Measurements from ENCODE around the gene USH2A. TPM values are rescaled to one million over a fixed set of nuclear protein-coding genes. Genes with fewer than 3 reads are reported as not detected.

The USH2A gene
- total RNA-seq, 1 donor from 2014 or later = not detected

- DNase-seq (ENCODE audit: low read depth) = no peak
- H3K4me3 ChIP-seq (ENCODE audit: low read depth, low read length) = no peak overlapping the region
- TF ChIP-seq CTCF (conservative IDR thresholded peaks at IDR 0.05; ENCODE audit: low read depth, low read length) = no peak
Measured at GRCh38 chr1:216200941-216201340, 222.3 kb downstream of the USH2A start.

- TF ChIP-seq CTCF (conservative IDR thresholded peaks at IDR 0.05; ENCODE audit: low read depth, low read length) = no peak
Measured at GRCh38 chr1:216194721-216195120, 228.5 kb downstream of the USH2A start.

GRCh38 chr1:216193839-216194443 is 229.3 kb downstream of the USH2A start:
- no peak for DNase-seq (ENCODE audit: low read depth)
- peak; percentile 49 for TF ChIP-seq CTCF (conservative IDR thresholded peaks at IDR 0.05; ENCODE audit: low read depth, low read length)

More at GRCh38 chr1:216194721-216195120, 228.5 kb downstream of the USH2A start:
- DNase-seq (ENCODE audit: low read depth) = no peak
- no peak overlapping the region for H3K4me3 ChIP-seq (ENCODE audit: low read depth, low read length)

GRCh38 chr1:216190438-216190837 is 232.8 kb downstream of the USH2A start:
- DNase-seq (ENCODE audit: low read depth) = no peak
- no peak overlapping the region for H3K4me3 ChIP-seq (ENCODE audit: low read depth, low read length)
- TF ChIP-seq CTCF (conservative IDR thresholded peaks at IDR 0.05; ENCODE audit: low read depth, low read length) = no peak

More at GRCh38 chr1:216193839-216194443, 229.3 kb downstream of the USH2A start:
- H3K4me3 ChIP-seq (ENCODE audit: low read depth, low read length) = no peak overlapping the region

- no peak for DNase-seq (ENCODE audit: low read depth)
- no peak for TF ChIP-seq CTCF (conservative IDR thresholded peaks at IDR 0.05; ENCODE audit: low read depth, low read length)
- H3K4me3 ChIP-seq (ENCODE audit: low read depth, low read length) = no peak overlapping the region
Measured at GRCh38 chr1:216186816-216187215, 236.4 kb downstream of the USH2A start.

- no peak for TF ChIP-seq CTCF (conservative IDR thresholded peaks at IDR 0.05; ENCODE audit: low read depth, low read length)
- H3K4me3 ChIP-seq (ENCODE audit: low read depth, low read length) = no peak overlapping the region
- no peak for DNase-seq (ENCODE audit: low read depth)
Measured at GRCh38 chr1:216186141-216186540, 237.1 kb downstream of the USH2A start.

- DNase-seq (ENCODE audit: low read depth) = no peak
- no peak overlapping the region for H3K4me3 ChIP-seq (ENCODE audit: low read depth, low read length)
- no peak for TF ChIP-seq CTCF (conservative IDR thresholded peaks at IDR 0.05; ENCODE audit: low read depth, low read length)
Measured at GRCh38 chr1:216184126-216184680, 239.0 kb downstream of the USH2A start.

All from epithelial cell of proximal tubule (primary cell).